ENCODE data around the gene FRMD4A.

GRCh38 chr10:13621931-13622330 lies 708.8 kb downstream of the FRMD4A start:
- TF ChIP-seq EZH2 (IDR thresholded peaks at IDR 0.05; ENCODE audit: insufficient read depth, poor library complexity, severe bottlenecking) = no peak
- no peak for TF ChIP-seq EZH2phosphoT487 (IDR thresholded peaks at IDR 0.05; ENCODE audit: insufficient read depth, low read depth)
